SKM-1 treated with dmso at 0.1 percent for 144 hours (cell line): ENCODE data around the gene CCS.
"Not testable (repeated sequence)": the region's sequence is repeated elsewhere in the genome, so short reads cannot be mapped to it uniquely, and the experiment has no call there.

Source experiments
- DNase-seq: peaks from one replicate; lab custom pipeline; 2025; ENCODE audit not compliant: unreplicated experiment; lab: John Stamatoyannopoulos, UW

CCS gene, protein sequence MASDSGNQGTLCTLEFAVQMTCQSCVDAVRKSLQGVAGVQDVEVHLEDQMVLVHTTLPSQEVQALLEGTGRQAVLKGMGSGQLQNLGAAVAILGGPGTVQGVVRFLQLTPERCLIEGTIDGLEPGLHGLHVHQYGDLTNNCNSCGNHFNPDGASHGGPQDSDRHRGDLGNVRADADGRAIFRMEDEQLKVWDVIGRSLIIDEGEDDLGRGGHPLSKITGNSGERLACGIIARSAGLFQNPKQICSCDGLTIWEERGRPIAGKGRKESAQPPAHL

DNA sequence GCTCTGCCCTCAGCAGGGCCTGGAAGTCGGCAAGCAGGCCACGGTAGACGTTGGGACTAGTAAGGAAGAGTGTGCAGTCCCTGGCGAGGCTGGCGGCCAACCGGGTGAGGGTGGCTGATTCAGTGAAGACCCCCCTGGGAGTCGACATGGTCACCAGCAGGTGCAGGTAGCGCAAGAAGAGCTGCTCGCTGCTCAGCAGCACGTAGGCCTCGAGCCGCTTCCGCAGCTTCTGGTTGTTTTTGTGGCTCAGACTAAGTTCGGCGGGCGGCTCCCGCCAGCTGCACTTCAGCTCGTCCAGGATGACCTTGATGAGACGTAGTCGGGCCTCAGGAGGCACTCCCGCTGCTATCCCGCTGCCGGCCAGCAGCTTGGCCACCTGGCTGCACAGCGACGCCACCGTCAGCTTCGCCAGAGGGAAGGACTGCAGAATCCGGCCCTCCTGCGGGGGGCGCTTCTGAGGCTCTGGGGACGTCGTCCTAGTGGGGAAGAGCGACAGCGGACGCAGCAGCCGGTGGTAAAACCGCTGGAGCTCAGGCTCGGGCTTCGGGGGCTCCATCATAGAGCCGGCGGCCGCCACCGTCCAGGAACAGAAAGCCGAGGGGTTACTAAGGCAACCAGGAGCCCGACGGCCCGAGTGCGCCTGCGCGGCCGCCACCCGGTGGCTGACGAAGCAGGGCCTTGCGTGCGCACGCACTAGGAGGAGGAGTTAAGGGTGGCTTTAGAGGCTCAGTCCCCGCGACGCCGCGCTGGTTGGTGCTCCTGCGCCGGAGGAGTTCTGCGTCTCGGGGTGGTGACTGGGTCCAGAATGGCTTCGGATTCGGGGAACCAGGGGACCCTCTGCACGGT is at the start of gene CCS, which contains the start of gene CCDC87:
TSS of gene CCS (plus strand) at position 729 of the 846 bp plus-strand sequence. CDS start at position 806, 77 bp downstream.
TSS of gene CCDC87 (minus strand) at position 607 of the 846 bp plus-strand sequence. CDS start at position 559, 48 bp downstream.
- DNase-seq: peak; percentile 92

DNA sequence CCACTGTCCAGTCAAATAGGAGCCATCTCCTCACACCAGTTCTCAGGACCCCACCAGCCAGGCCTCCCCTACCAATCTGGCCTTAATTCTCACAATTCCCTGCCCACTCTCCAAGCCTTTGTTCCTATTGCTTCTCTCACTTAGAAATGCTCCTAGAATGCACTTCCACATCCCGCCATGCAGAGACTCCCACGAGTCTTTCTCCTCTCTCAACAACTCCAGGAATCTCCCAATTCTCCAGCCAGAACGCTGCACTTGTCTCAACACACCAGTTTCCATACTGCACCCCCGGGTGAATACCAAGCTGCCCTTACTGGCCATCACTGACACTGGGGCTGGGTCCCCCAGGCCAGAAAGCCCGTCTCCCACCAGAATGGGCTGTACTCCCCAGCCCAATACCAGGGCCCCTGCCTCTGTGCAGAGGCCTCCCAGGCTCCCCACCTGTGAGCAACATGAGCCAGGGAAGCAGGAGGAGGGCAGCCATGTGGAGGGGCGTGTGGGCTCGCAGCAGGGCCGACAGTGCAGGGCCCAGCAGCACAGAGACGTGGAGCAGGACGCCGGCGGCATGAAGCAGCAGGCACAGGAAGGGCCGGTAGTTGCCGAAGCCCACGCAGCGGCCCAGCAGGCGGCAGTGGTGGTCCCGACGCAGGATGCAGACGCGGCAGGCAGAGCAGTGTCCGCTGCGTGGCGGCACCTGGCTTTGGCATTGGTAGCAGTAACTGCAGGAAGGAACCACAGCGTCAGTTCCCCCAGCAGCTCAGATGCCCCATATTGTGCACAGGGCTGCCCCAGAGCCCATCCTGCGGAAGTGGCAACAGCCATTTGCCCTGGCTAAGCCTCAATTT is 49.5 kb upstream of the CCS start:
- no peak for DNase-seq

DNA sequence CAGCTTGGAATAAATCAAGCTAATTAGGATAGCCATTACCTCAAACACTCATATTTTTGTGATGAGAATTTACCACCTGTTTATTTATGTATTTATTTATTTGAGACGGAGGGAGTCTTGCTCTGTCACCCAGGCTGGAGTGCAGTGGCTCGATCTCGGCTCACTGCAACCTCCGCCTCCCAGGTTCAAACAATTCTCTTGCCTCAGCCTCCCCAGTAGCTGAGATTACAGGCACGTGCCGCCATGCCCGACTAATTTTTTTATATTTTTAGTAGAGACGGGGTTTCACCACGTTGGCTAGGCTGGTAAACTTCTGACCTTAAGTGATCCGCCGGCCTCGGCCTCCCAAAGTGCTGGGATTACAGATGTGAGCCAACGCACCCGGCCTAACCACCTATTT is 48.0 kb upstream of the CCS start:
- not testable (repeated sequence) for DNase-seq

DNA sequence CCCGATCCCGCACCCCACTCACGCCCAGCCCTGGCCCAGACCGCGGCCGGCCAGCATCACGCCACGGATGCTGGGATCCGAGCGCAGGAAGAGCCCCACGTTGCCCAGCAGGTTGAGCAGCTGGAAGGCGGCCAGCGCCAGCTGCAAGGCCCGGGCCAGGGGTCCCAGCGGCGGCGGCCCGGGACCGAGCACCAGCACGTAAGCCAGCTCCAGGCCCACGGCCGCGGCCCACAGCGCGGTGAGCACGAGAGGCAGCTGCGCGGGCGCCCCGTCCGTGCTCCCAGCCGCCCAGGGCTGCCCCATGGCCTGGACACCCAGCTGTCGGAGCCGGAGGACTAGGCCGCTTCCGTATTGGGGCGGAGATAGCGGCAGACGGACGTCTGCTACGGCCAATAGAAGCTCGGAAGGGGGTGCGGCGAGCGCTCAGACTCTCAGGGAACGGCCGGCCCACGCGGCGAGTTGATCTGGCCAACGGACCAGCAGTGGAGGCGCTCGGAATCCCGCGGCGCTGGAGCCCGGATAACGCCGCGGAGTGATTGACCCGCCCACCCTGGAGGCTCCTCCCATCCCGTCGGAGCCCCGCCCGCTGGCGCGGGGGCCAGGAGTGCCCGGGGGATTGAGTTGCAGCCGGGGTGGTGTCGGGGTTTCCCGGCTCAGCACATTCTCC is 47.2 kb upstream of the CCS start, which contains the start of gene ZDHHC24:
TSS of gene ZDHHC24 (minus strand) at position 348 of the 667 bp plus-strand sequence. CDS start at position 303, 45 bp downstream.
- DNase-seq: peak; percentile 94

DNA sequence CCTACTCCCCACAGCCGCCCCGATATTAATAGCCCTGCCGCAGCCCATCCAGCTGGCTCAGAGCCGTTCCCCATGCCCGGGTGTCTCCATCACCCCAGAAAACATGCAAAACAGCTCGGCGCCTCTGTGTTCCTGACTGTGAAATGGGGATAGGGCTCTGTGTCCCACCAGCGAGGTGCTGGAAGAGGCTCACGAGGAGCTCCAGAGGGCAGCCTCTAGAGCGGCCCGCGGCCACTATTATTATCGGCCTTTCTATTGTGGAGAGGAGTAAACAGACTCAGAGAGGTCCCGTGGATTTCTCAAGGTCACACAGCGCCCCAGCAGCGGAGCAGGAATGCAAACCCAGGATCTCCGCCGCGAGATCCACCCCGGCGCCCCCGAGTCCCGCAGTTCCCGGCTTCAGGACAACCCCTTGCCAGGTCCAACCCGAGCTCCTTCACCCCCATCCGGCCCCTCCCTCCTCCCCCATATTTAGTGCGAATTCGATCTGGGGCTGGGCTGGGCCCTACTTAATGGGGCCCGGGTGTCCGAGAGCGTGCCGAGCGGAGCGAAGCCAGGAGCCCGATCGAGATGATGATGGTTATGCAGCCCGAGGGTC is 46.5 kb upstream of the CCS start, which contains the start of gene ACTN3:
TSS of gene ACTN3 (plus strand) at position 536 of the 598 bp plus-strand sequence. CDS start at position 571, 35 bp downstream.
- no peak for DNase-seq

DNA sequence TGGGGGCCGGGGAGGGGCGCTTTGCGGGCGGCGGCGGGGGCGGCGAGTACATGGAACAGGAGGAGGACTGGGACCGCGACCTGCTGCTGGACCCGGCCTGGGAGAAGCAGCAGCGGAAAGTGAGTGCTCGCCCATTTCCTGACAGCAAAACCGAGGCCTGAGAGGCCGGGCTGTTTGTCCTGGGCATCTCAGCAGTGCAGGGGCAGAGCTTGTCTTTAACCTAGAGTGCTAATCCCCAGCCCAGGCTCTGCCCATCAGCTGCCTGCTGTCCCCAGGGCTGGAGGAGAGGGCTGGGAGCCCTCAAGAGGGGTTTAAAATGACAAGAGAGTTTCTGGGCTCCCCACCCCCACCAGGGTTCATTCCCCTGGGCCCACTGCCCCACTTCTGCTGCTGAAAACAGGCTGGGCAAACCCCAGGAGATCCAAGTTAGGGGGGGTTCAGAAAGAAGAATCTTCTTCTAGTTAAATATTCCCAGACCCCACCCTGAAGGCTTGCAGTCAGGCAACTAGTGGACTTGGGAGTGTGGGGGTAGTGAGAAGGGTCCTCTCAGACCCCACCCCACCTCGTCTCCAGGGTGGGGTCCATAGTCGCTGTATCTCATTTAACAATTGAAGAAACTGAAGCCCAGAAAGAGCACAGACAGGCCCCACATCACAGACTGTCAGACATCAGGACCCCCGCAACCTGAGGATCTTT is 45.9 kb upstream of the CCS start:
- DNase-seq: no peak

DNA sequence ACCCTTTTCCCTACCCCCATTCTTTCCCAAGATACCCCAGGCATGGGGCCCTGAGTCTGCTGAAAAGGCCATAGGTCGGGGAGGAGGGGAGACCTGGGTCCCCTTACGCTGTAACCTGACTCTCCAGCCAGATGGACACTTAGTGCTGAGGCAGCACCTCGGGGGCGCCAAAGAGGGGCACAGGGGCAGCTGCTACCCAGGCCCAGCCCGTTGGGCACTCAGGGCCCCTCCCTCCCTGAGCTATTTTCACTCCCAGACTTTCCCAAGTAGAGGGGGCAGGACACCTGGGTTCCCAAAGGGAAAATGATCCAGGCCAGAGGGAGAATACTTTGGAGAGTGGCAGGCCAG is 45.3 kb upstream of the CCS start:
- DNase-seq: no peak

DNA sequence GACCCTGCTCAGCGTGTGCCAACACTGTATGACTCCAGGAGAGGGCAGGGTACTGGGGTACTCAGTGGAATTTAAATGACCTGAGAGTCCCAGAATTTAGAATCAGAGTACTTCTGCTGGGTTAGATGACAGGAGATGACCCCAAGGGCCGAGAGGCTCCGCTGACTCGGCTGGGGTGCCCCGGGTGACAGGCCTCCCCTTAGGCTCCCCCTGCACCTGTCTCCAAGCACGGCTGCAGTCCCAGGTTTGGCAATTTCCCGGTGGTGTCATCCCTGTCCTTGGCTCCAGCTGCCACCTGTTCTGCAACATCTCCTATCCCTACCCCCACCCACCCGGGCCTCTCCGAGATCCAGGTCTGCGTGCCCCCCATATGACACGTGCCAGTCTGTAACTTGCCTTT is 44.9 kb upstream of the CCS start:
- DNase-seq: no peak

DNA sequence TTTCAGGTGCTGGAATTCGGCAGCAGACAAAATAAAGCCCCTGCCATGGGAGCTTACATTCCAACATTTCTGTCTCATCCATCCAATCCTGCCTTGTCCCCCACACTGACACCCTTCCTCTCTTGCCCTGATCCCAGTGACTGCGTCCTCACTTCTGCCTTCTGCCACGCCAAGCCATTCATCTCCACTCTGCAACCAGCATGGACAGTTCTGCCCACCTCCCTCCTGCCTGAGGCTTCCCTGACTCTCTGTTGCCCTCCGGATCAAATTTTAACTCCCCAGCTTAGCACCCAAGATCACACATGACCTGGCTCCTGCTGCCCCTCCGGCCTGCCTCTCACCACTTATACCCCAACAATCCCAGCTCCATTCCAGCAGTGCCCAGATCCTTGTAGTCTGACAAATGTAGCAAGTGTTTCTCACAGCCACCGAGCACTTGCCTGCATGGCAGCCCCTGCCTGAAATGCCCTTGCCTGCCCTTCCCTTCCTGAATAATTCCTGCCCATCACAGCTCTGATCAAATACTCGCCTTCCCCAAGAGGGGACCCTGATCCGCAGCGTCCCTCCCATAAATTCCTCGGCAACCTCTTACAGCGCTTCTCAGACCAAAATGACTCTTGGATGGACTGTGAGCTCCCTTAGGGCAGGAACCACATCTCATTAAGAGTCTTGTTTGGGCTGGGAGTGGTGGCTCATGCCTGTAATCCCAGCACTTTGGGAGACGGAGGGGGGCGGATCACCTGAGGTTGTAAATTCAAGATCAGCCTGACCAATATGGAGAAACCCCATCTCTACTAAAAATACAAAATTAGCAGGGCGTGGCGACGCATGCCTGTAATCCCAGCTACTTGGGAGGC is 44.0 kb upstream of the CCS start:
- no peak for DNase-seq

DNA sequence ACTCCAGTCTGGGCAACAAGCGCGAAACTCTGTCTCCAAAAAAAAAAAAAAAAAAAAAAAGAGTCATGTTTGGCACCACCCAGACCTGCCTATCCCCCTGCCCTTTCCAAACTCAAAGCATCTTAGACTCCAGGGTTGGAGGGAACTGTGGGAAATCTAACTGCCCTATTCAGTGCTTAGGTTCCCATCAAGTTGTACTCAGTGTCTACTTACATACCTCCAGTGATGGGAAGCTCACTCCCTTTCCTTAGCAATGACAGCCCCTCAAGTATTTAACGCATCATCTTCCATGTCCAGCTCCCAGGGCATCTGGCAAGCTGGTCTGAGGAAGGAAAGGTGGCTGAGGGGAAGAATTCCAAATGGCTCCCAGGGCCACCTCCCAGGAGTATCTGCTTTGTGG is 43.3 kb upstream of the CCS start:
- DNase-seq: no peak

DNA sequence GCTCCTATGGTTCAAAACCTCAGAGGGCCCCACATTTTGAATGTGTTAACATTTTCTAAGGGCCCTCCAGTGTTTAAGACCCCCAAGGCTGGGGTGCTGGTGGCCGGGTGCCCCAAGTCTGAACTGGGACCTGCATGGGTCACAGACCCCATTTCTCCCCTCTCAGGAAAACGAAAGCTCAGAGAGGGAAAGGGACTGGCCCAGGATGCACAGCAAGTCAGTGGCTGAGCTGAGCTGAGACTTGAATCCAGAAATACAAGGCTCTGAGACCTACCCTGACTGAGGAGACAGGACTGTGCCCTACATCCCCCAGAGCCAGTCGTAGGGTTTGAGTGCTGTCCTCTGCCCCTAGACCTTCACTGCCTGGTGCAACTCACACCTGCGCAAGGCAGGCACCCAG is 42.1 kb upstream of the CCS start:
- no peak for DNase-seq

DNA sequence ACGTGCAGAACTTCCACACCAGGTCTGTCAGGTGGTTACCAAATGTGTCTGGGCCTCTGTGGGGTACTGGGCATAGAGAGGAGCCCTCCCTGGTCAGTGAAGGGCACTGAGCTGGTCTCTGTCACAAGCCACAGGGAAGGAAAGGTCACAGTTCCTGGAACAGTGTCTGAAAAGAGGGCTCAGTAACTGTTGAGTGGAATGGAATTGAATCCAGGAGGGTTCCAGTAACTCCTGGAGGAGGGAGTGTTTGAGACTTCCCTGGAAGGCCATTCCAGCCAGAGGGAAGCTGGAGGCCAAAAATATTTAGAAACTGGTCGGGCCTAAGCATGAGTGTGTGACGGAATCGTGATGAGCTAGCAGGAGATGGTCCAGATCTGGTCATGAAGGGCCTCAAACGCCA is 38.4 kb upstream of the CCS start:
- DNase-seq: no peak

DNA sequence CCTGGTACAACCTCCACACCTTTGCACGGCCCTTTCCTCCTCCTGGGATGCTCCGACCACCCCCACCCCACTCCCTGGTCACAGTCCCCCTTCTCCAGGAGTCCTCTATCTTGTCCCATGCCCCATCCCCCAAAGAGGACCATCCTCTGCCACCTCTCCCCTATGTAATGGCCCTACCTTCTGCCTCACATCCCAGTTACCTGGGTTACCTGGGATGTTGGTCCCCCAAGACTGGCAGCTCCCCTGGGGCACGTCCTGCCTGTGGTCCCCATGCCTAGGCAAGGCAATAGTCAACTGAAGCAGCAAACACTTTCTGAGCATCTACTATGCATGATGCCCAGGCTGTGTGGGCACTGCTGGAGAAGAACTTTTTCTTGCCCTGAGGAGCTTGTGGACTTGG is 37.6 kb upstream of the CCS start:
- no peak for DNase-seq

DNA sequence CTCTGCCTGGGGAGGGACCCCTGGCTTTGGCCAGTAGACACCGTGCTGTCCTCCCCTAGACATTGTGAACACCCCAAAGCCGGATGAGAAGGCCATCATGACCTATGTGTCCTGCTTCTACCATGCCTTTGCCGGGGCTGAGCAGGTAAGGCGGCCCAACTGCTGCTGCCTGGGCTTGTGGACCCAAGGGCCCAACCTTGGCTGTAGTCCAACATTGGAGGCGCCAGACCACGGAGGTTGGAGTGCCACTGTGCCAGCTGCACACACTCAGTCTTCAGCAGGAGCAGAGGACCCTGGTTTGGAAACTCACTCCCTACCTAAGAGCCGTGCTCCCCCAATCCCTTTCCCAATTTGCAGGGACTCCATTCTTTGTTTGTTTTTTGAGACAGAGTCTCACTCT is 36.9 kb upstream of the CCS start:
- no peak for DNase-seq

DNA sequence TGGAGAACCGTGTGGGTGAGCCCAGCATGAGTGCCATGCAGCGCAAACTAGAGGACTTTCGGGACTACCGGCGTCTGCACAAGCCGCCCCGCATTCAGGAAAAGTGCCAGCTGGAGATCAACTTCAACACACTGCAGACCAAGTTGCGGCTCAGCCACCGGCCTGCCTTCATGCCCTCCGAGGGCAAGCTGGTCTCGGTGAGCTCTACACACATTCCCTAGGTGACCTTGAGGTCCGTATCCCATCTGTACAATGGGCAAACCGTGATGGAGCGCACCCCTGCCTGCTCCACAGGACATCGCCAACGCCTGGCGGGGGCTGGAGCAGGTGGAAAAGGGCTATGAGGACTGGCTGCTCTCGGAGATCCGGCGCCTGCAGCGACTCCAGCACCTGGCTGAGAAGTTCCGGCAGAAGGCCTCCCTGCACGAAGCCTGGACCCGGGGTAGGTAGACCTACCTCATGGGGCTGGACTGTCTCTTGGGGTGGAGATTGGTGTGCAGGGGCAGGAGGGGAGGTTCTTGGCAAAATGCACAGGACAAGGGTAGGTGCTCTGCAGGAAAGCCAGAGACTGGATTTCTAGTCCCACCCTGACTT is 35.2 kb upstream of the CCS start:
- DNase-seq: no peak

DNA sequence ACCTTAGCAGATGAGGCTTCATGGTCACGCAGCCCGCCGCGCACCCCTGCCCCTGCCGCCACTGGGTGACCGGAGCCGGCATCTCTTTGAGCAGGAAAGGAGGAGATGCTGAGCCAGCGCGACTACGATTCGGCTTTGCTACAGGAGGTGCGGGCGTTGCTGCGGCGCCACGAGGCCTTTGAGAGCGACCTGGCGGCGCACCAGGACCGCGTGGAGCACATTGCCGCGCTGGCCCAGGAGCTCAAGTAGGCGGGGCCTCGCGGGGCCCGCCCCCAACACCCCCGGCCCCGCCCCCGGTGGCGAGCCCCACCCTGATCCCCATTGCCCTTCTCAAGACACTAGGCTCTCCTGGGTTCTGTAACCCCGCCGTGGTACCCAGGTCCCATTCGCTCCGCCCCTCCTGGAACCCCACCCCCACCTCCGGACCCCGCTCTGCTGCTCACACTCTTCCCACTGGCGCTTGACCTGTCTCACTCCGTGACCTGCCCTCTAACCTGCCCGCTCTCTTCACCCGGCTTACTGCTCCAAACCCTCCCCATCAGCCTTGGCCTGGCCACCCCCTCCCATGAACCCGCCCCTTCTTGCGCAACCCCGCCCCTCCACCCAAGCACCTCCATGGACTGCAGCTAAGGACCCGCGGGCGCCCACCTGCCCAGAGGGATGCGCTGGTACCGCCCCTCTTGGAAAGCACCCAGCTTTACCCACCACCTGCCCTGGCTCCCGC is 33.7 kb upstream of the CCS start:
- DNase-seq: no peak

DNA sequence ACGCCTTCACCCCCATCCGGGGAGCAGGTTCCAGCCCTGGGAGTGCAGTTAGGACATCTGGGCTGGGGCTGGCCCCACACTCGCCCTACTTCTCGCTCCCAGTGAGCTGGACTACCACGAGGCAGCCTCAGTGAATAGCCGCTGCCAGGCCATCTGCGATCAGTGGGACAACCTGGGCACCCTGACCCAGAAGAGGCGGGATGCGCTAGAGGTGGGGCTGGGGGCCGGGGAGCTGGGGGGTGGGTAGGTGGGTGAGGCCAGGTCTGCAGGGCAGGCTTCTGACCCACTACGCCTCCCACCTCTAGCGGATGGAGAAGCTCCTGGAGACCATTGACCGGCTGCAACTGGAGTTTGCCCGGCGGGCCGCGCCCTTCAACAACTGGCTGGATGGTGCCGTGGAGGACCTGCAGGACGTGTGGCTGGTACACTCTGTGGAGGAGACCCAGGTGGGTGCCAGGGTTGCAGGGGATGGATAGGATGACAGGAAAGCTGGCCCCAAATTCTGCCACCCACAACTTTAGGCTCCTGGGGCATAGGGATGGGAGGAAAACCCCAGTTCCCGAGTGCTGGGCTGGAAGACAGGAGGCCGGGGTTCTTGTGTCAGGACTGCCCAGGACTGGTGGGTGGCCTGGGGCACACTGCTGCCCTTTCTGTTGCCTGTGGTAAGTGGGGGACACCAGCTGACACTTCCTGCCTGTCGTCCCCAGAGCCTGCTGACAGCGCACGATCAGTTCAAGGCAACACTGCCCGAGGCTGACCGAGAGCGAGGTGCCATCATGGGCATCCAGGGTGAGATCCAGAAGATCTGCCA is 32.9 kb upstream of the CCS start:
- no peak for DNase-seq
